ENCODE data around the gene CTU2.
"Not testable (repeated sequence)": the region's sequence is repeated elsewhere in the genome, so short reads cannot be mapped to it uniquely, and the experiment has no call there.

Gene CTU2

DNA sequence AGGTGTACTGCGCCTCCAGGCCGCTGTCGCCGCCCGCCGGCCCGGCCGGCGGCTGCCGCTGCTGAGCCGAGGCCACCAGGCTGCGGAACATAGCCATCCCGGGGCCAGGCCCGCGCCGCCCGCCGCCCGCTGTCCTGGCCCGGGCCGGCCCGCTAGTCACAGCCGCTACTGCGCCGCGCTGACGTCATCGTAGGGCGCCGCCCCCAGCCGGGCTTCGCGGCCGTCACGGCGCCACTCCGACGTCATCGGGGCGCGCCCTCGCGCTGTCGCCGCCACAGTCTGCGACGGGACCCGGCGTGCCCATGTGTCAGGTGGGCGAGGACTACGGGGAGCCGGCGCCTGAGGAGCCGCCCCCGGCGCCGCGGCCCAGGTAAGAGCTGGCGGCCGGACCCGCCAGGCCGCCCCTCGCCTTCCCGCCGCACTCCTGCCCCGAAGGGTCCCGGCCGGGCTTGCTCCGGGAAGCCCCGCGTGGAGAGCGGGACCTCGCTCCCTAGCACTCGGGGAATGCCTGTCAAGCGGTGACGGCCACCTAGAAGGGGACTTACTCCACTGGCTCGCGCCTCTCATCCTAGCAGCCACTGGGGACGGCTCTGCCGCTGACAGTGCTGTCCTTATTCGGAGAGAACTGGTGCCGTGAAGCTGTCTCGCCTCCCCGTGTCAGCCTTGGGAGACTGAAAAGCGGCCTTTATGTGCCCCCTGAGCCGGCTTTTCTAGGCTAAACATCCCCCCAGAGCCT is at the start of gene CTU2, which contains the start of gene RNF166:
TSS of gene CTU2 (plus strand) at position 275 of the 736 bp plus-strand sequence. CDS start at position 303, 28 bp downstream.
TSS of gene RNF166 (minus strand) at position 180 of the 736 bp plus-strand sequence. CDS start at position 97, 83 bp downstream.
- no peak for FAIRE-seq

DNA sequence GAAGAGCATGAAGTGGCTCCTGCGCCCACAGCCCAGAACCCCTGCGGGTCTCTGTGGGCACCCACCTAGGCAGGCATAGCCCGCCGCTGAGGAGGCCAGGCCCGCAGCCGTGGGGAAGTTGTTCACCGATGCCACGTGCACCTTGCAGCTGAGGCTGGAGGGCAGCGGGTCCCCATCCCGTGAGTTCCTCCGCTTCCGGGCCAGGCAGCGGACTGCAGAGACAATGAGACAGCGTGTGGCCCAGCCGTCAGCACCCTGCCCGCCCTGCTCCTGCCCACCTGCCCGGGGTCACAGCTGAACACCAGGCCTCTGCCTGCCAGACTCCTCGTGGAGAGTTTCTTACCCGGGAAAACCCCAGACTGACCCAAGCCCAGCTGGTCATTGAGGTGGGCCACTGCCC is 48.9 kb upstream of the CTU2 start:
- no peak for FAIRE-seq

DNA sequence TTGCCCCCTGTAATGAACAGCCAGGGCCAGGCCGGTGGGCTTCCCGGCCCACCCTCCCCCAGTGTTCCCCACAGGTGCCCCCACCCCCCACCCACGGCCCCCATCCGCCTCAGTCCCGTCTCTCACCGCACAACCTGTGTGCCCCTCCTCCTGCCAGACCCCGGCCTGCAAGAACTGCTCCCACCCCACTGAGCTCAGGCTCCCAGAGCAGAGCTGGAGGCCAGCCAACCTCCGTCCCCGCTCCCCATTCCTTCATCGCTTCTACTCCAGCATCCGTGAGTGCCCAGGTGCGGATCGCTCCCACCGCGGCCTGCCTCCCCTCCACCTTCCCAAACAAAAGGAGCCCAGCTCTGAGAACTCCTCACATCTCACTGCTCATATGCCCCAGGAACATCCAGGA is 47.6 kb upstream of the CTU2 start:
- FAIRE-seq = no peak

DNA sequence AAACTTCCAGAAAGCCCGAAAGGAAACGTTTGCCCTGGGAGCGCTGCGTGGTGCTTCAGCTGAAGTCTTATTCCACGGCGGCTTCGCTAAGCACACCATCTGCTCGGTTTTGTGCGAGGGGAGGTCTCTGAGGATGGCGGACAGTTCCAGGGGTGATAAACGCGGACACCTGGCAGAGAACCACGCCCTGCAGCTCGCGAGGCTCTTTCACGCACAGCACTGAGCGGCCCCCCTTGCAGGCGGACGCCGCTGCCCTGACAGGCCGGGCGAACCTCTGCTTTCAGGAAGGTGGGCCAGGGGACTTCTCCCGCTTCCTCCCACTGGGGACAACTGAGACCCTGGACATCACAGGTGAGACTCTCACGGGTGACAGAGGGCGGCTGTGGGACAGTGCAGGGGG is 47.1 kb upstream of the CTU2 start:
- no peak for FAIRE-seq

DNA sequence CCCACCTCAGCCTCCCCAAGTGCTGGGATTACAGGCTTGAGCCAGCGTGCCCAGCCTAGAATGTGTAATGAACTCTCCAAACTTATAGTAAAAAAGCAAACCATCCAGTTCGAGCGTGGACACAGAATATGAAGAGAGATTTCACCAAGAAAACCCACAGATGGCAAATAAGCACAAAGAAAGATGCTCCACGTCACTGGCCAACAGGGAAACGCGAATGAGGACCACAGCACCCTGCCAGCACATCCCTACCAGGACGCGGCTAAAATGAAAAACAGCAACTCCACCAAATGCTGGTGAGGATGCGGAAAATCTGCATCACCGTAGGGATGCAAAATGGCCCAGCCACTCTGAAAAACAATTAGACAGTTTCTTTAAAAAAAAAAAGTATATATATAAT is 44.8 kb upstream of the CTU2 start:
- no peak for FAIRE-seq

DNA sequence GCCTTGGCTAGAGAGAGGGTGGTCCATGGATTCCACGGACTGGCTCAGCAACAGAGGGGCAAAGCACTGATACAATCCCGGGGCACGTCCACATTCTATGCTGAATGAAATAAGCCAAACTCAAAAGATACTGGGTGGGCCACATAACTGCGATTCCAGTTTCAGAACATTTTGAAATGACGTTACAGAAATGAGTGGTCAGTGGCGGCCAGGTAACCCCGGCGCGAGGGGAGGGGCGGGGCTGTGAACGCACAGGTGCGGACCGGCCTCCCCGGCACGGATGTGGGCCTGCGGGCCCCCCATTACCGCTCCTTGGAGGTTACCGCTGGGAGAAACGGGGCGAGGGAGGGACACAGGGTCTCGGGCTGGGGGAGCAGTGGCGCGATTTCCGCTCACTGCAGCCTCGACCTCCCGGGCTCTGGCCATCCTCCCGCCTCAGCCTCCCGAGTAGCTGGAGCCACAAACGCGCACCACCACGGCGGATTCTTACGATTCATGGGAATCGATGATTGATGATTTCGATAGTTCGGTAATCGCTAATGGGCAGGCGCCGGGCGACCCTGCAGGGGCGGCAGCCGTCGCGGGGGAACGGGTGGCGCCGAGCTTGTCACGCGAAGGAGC is 44.0 kb upstream of the CTU2 start:
- FAIRE-seq = no peak

DNA sequence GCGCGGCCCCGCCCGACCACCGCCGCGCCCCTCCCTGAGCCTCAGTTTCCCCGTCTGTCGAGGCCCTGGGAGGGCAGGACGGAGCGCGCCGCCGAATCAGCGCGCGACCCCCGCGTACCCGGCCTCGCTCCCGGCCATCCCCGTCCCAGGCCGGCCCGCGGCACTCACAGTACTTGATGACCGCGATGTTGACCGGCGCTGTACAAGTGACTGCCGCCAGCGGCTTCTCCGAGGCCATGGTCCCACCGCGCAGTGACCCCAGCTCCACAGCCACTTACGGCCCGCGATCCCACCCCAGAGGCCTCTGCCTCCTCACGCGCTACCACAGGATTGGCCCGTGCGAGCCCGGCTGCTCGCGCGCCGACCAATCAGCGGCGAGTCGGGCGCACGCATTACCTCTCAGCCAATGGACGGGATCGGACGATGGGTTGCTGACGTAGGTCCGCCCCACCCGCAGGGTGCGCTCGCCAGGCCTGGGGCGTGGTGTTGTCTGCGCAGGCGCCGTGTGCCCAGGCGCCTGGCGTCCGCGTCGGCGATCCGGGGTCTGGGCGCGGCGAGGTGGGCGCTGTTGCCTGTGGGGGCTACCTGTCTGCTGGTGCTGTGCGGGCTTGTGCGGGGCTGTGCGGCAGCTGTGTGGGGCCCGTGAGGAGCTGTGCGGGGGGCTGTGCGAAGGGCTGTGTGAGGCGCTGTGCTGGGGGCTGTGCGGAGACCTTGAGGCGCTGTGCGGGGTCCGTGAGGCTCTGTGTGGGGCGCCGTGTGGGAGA is 43.3 kb upstream of the CTU2 start, which contains the start of gene MVD:
TSS of gene MVD (minus strand) at position 249 of the 764 bp plus-strand sequence. CDS start at position 238, 11 bp downstream.
- peak; percentile 78 for FAIRE-seq

DNA sequence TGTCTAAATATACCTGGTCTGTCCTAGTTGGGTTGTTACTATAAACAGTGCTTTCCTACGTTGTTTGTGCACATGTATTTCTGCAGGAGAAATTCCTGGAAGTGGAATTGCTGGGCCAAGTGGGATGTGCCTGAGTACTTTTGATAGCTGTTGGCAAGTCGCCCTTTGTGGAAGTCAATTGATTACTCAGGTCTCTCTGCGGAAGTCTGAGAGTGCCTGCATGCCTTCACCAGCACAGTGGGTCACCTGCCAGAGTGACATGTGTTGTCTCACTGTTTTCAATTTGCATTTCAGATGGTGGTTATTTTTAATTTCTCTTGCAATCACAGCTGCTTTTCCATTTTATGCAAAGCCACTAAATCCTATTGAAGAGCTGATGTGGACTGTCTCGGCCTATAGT is 41.2 kb upstream of the CTU2 start:
- FAIRE-seq = no peak

- no peak for FAIRE-seq
Measured at GRCh38 chr16:88665570-88665969, 40.7 kb upstream of the CTU2 start.

GRCh38 chr16:88667461-88667860 is 38.8 kb upstream of the CTU2 start:
- FAIRE-seq = no peak

GRCh38 chr16:88669493-88669892 is 36.8 kb upstream of the CTU2 start:
- FAIRE-seq = not testable (repeated sequence)

DNA sequence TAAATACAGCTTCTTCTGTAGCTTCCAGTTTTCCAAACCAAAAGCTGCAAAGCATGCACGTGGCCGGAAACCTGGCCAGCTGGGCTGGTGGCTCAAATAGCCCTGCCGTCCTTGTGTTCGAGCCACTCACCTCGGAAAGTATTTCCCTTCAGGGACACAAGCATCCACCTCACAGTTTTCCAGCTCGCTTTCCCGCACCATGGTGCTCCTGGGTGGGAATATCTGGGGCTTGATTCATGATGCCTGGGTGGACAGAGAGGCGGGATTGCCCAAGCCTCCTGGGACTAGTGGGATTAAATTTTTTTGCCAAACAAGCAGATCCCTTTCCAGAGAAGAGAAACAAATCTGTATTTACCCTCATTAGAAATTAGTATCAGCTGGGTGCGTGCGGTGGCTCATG is 36.3 kb upstream of the CTU2 start:
- no peak for FAIRE-seq

DNA sequence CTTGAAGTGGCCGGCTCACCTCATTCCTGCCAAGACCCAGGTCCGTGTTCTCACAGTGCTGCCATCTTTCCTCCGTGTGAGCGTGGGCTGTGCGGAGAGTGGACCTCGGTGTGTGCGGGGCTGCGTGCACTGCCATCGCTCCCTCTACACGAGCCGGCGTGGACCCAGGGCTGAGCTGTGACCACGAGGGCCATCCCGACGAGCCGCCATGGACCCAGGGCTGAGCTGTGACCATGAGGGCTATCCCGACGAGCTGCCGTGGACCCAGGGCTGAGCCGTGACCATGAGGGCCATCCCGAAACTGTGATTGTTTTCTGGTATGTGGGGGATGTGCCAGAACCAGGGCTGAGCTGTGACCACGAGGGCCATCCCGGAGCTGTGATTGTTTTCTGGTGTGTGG is 34.5 kb upstream of the CTU2 start:
- no peak for FAIRE-seq

GRCh38 chr16:88672776-88673175 is 33.5 kb upstream of the CTU2 start:
- FAIRE-seq = no peak

- FAIRE-seq = no peak
Measured at GRCh38 chr16:88673716-88674379, 32.5 kb upstream of the CTU2 start.

DNA sequence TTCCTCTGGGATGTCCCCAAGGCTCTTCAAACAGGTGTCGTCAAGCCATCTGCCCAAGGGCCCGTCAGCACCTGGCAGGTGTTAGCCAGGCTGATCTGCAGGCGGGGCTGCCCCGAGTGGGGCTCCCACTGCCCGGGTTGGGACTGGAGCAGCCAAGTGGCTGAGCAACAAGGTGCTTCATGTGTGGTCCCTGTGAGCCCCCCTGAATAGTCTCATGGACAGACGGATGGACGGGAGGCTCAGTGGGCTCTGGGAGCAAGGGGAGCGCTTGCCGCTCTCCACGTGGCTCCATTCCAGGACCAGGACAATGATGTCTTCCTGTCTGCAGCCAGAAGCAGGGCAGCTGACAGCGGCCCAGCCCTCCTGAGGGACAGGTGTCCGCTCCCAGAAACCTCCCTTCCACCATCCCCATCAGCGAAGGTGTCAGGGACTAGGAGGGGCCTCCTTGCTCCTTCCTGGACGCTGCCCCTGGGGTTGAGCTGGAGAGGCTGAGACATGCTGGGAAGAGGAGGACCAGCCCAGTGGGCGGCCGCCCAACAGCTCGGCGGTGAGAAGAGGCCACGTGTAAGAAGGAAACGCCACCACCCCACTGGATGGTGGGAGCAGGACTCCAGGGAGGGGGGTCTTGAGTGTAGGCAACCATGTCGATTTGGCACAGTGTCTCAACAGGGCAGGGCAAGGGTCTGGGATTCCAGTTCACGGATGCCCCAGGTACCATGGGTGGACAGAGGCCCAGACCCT is 29.6 kb upstream of the CTU2 start:
- FAIRE-seq = no peak

DNA sequence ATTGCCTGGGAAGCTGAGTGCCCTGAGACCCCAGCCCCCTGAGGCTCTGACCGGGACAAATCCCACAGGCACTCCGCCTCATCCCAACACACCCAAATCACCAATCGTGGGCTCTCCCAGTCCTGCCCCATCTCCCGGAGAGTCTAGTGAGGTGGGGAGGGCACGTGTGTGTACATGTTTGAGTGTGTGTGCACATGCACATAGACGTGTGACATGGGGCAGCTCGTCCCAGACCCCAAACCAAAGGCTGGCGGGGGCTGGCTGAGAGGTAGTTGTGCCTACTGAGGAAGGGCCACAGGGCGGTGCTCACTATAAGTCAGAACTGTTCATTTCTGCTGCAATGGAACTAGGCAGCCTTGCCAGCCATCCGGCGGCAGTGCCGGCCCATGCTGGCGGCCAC is 28.6 kb upstream of the CTU2 start:
- FAIRE-seq = no peak

DNA sequence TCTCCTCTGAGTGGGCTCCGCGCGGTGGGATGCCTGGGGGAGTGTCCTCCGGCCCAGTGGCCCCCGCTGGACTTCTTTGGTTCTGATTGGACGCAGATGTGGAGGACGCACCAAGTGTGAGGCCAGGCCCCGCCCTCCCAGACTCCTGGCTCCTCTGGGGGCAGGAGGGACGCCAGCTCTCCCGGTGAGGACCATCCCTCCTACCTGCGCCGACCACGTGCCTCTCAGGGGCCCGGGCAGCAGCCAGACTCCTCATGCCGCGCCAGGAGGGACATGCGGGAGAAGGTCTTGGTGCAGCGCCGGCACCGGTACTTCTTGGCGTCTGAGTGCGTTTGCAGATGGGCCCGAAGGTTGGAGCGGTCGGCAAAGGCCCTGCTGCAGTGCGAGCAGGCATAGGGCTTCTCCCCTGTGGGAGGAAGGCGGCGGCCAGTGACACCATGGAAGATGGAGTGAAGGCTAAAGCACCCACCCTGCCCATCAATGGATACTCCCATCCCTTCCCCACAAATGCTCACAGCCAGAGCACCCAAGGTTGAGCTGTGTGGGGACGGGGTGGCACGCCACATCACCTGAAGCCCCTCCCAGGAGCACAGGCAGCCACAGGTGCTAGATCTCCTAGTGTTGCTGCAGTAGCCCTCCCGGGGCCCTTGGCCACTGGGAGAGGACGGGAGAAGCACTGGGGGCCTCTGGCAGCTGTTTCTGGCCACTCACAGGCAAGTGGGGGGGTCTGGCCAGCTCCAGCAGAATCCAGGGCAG is 27.9 kb upstream of the CTU2 start:
- no peak for FAIRE-seq

GRCh38 chr16:88680554-88681083 is 25.7 kb upstream of the CTU2 start:
- no peak for FAIRE-seq

DNA sequence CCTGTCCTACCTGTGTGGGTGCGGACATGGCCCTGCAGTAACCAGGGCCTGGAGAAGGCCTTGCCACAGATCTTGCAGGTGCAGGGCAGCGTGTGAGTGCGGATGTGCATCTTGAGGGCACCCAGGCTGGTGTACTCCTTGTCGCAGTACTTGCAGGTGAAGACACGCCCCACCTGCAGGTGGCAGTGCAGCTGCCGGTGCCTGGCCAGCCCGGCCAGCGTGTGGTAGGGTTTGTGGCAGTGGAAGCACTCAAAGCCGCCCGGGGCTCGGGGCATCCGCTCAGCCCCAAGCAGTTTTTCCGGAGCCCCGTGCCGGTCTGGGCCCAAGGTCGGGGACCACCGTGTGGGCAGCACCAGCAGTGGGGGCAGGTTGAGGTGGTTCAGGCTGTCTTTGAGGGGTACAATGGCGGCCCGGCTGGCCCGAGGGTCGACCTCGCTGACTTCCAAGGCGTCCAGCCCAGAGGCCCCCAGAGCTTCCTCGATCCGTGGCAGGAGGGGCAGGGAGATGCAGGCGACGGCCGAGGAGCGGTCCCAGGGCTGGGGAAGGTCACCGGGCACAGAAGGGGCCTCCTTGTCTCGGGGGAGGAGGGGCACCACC is 25.1 kb upstream of the CTU2 start:
- FAIRE-seq = no peak
